Keratinocyte (primary cell): ENCODE data around the gene P4HTM. TPM values are rescaled to one million over a fixed set of nuclear protein-coding genes. Genes with fewer than 3 reads are reported as not detected.

ENCODE experiments used
- DNase-seq: peaks from one replicate; pipeline ENCODE4 v3.0.0-alpha.2; 2011; ENCODE audit warnings: low read depth, missing footprints, low spot score
- FAIRE-seq: peaks from 2 replicates; lab custom pipeline; 2011; peaks lifted over from hg19 to GRCh38; lab: Jason Lieb, UNC
- H2AFZ ChIP-seq: 2 replicates; pipeline ENCODE4 v1.6.0; 2012; ENCODE audit warnings: low read length, control low read depth, inconsistent platforms; ENCODE audit not compliant: control insufficient read depth
- H3K27ac ChIP-seq: 2 replicates; pipeline ENCODE4 v1.5.1; 2011; ENCODE audit warnings: low read length; ENCODE audit not compliant: control insufficient read depth, insufficient read depth
- H3K27me3 ChIP-seq: 3 replicates; pipeline ENCODE4 v1.6.0; 2011; ENCODE audit warnings: low read length; ENCODE audit not compliant: control insufficient read depth, insufficient read depth; ENCODE audit errors: extremely low read depth
- H3K36me3 ChIP-seq, 2 experiments: 2 replicates in 1 of 2; 3 replicates in 1 of 2; pipeline ENCODE4 v1.5.1; 2011; ENCODE audit warnings: low read length in 2 of 2, mild to moderate bottlenecking in 1 of 2; ENCODE audit not compliant: control insufficient read depth in 2 of 2, insufficient read depth in 2 of 2; ENCODE audit errors: extremely low read depth in 1 of 2
- H3K4me1 ChIP-seq: 3 replicates; pipeline ENCODE4 v1.5.1; 2011; ENCODE audit warnings: low read length; ENCODE audit not compliant: control insufficient read depth, insufficient read depth; ENCODE audit errors: extremely low read depth
- H3K4me2 ChIP-seq: 3 replicates; pipeline ENCODE4 v1.6.0; 2011; ENCODE audit warnings: low read depth, low read length; ENCODE audit not compliant: control insufficient read depth, insufficient read depth; ENCODE audit errors: extremely low read depth
- H3K4me3 ChIP-seq, 3 experiments: fragments of 200-600 bp in 1 of 3; sonication (generic) in 1 of 3; 2 replicates in 2 of 3; 3 replicates in 1 of 3; pipeline ENCODE4 v1.5.1; 2011 to 2016; ENCODE audit warnings: low read length in 3 of 3, mild to moderate bottlenecking in 3 of 3, control low read depth in 2 of 3, inconsistent platforms in 1 of 3, low read depth in 1 of 3, mixed read lengths in 1 of 3, mixed run types in 1 of 3, moderate library complexity in 1 of 3; ENCODE audit not compliant: control insufficient read depth in 2 of 3, insufficient read depth in 2 of 3; ENCODE audit errors: extremely low read depth in 1 of 3
- H3K79me2 ChIP-seq: 2 replicates; pipeline ENCODE4 v1.6.0; 2012; ENCODE audit warnings: low read length; ENCODE audit not compliant: control insufficient read depth, insufficient read depth
- H3K9ac ChIP-seq: 3 replicates; pipeline ENCODE4 v1.6.0; 2011; ENCODE audit warnings: low read length; ENCODE audit not compliant: control insufficient read depth, insufficient read depth; ENCODE audit errors: extremely low read depth
- H3K9me1 ChIP-seq: 3 replicates; pipeline ENCODE4 v1.6.0; 2011; ENCODE audit warnings: low read length; ENCODE audit not compliant: control insufficient read depth, insufficient read depth; ENCODE audit errors: extremely low read depth
- H3K9me3 ChIP-seq: 2 replicates; pipeline ENCODE4 v1.5.1; 2012; ENCODE audit warnings: low read depth, low read length; ENCODE audit not compliant: control insufficient read depth
- H4K20me1 ChIP-seq: 3 replicates; pipeline ENCODE4 v1.6.0; 2011; ENCODE audit warnings: low read length; ENCODE audit not compliant: control insufficient read depth, insufficient read depth; ENCODE audit errors: extremely low read depth
- EZH2 ChIP-seq: IDR thresholded peaks from one replicate; pipeline ENCODE4 v1.6.1; 2012; ENCODE audit warnings: inconsistent platforms, mild to moderate bottlenecking, low read length, moderate library complexity
- dilution Hi-C: fragments of 300-500 bp; cut with MboI; formaldehyde crosslinking; loops from one replicate; pipeline ENCODE4 v1.7.0; 2020; ENCODE audit warnings: low sequenced_read_pairs; ENCODE audit not compliant: extremely low pct_ligation_motif_present
- polyA plus RNA-seq, 5 experiments: library from polyadenylated mRNA; depleted of rRNA in 3 of 5; stranded (reverse) in 3 of 5; stranded (forward) in 1 of 5; unstranded in 1 of 5; fragments of >200 nt; gene quantifications; 1 replicate in 1 of 5; 2 replicates in 3 of 5; 3 replicates in 1 of 5; pipeline versions ENCODE4 v1.2.1 to v1.2.3, GENCODE V29; 2011 to 2012; ENCODE audit warnings: missing spikeins in 2 of 5, low read depth in 1 of 5, low replicate concordance in 1 of 5
- TF ChIP-seq, protein P1 (sequence below), 3 experiments: IDR thresholded peaks in 1 of 3; conservative IDR thresholded peaks in 1 of 3; optimal IDR thresholded peaks in 1 of 3; 2 replicates in 2 of 3; 3 replicates in 1 of 3; pipeline versions ENCODE3 to v1.5.1; 2011; ENCODE audit warnings: low read length in 3 of 3, mild to moderate bottlenecking in 3 of 3, moderate library complexity in 2 of 3, control low read depth in 1 of 3, inconsistent platforms in 1 of 3; ENCODE audit not compliant: insufficient read depth in 2 of 3; ENCODE audit errors: extremely low read depth in 1 of 3

Gene P4HTM
- polyA plus RNA-seq, 1 donor (not counting 4 experiments of a cell fraction or from before 2014, with no cell fraction given) = 0.93 TPM

DNA sequence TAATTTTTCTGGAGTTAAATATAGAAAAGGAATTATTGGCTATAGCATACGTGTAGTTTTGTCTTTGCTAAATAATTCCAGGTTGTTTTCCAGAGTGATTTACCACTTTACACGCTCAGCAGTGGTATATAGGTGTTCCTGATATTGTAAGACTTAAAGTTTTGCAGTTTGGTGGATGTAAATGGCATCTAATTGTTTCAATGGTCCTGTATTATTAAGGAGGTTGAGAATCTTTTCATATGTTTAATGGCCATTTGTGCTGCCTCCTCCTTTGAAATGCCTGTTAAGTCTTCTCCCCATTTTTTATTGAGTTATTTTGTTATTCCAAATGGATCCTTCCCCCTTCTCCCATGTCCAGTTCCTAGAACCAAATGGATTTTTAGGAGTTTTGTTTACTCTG is 26.4 kb upstream of the P4HTM start:
- Histone ChIP-seq H3K27me3 (no peaks in the 10 kb centered on the region), H3K4me3 (no peak overlapping the region), H3K27ac (no peak overlapping the region), H3K4me1 (no peaks in the 10 kb centered on the region), H3K36me3 (peaks cover 15 to 17% of the 10 kb centered on the region in 2 experiments), H3K9ac (no peak overlapping the region), H2AFZ (no peak overlapping the region), H3K9me1 (no peaks in the 10 kb centered on the region), H3K79me2 (peaks cover 2% of the 10 kb centered on the region), H3K4me2 (no peak overlapping the region), H3K9me3 (no peaks in the 10 kb centered on the region), H4K20me1 (no peaks in the 10 kb centered on the region)
- DNase-seq = no peak
- TF ChIP-seq EZH2 = no peak
- TF ChIP-seq, protein P1, sequence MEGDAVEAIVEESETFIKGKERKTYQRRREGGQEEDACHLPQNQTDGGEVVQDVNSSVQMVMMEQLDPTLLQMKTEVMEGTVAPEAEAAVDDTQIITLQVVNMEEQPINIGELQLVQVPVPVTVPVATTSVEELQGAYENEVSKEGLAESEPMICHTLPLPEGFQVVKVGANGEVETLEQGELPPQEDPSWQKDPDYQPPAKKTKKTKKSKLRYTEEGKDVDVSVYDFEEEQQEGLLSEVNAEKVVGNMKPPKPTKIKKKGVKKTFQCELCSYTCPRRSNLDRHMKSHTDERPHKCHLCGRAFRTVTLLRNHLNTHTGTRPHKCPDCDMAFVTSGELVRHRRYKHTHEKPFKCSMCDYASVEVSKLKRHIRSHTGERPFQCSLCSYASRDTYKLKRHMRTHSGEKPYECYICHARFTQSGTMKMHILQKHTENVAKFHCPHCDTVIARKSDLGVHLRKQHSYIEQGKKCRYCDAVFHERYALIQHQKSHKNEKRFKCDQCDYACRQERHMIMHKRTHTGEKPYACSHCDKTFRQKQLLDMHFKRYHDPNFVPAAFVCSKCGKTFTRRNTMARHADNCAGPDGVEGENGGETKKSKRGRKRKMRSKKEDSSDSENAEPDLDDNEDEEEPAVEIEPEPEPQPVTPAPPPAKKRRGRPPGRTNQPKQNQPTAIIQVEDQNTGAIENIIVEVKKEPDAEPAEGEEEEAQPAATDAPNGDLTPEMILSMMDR (optimal IDR thresholded peaks at IDR 0.05 in 1 of 3, IDR thresholded peaks at IDR 0.05 in 1 of 3, conservative IDR thresholded peaks at IDR 0.05 in 1 of 3; ENCODE audit: extremely low read depth in 1 of 3, insufficient read depth in 2 of 3, low read length in 3 of 3) = no peak
- dilution Hi-C loops = no loop called here
- no peak for FAIRE-seq

DNA sequence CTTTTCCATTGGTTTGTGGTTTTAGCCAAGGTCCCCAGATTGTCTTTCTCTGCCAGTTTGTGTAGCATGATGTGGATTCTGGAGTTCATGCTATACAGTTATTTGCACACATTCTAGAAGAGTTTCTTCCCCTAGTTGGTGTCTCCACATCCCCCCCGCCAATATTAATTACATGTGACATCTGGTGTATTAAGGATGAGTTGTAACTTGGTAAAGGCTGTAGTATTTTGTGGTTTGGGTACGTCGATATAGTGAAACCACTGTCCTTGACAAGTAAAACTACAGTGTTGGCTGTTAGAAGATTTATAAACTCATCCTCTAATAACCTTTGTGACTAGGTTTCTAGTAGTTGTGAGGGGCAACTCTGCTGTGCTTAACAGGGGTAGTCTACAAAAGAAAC is 23.7 kb upstream of the P4HTM start:
- H3K4me3 ChIP-seq = no peak overlapping the region
- no peaks in the 10 kb centered on the region for H3K9me3 ChIP-seq
- no peak overlapping the region for H3K27ac ChIP-seq
- FAIRE-seq (no peak), DNase-seq (no peak)
- H3K9me1 ChIP-seq = no peaks in the 10 kb centered on the region
- no peak overlapping the region for H3K9ac ChIP-seq
- dilution Hi-C loops = no loop called here
- H3K4me2 ChIP-seq = no peak overlapping the region
- peaks cover 19 to 25% of the 10 kb centered on the region in 2 experiments for H3K36me3 ChIP-seq
- no peaks in the 10 kb centered on the region for H3K4me1 ChIP-seq
- H3K79me2 ChIP-seq = no peaks in the 10 kb centered on the region
- H2AFZ ChIP-seq = no peak overlapping the region
- no peaks in the 10 kb centered on the region for H3K27me3 ChIP-seq
- no peaks in the 10 kb centered on the region for H4K20me1 ChIP-seq
- no peak for TF ChIP-seq EZH2
- TF ChIP-seq, protein P1 (optimal IDR thresholded peaks at IDR 0.05 in 1 of 3, IDR thresholded peaks at IDR 0.05 in 1 of 3, conservative IDR thresholded peaks at IDR 0.05 in 1 of 3; ENCODE audit: extremely low read depth in 1 of 3, insufficient read depth in 2 of 3, low read length in 3 of 3) = no peak
